Naive thymus-derived CD8-positive, alpha-beta T cell (primary cell): ENCODE results near the gene RETN. TPM values are rescaled to one million over a fixed set of nuclear protein-coding genes. Genes with fewer than 3 reads are reported as not detected.

ENCODE experiments used
- ATAC-seq, 2 donors: fragments of 150-1000 bp; cut with Tn5 transposase in 1 of 2; sonication (Bioruptor Pico), chemical (Tn5 transposase) in 1 of 2; 1 replicate in 1 of 2; 2 replicates in 1 of 2; pipeline ENCODE4 v1.10.0; 2021; ENCODE audit warnings: mild to moderate bottlenecking in 2 of 2, moderate library complexity in 2 of 2
- POLR2A ChIA-PET: fragments of 350-600 bp; sonication (Branson Sonifier 250); formaldehyde crosslinking; loops from one replicate; lab custom pipeline; 2021; ENCODE audit warnings: antibody characterized with exemption; lab: Charles Lee
- DNase-seq, 10 donors: peaks; one replicate each; pipeline versions ENCODE4 v3.0.0 to v3.0.0-alpha.2; 2020 to 2022
- H3K27ac Mint-ChIP-seq, 10 donors: one replicate each; pipeline ENCODE4 v1.8.0; 2020 to 2022; ENCODE audit warnings: mild to moderate bottlenecking in 10 of 10, mixed read lengths in 10 of 10, moderate library complexity in 4 of 10, inconsistent platforms in 1 of 10
- H3K27me3 Mint-ChIP-seq, 5 donors: one replicate each; pipeline ENCODE4 v1.8.0; 2021 to 2022; ENCODE audit warnings: mixed read lengths in 5 of 5
- H3K36me3 Mint-ChIP-seq, 3 donors: one replicate each; pipeline ENCODE4 v1.8.0; 2020 to 2022; ENCODE audit warnings: mixed read lengths in 3 of 3, mild to moderate bottlenecking in 2 of 3, inconsistent platforms in 1 of 3
- H3K4me1 Mint-ChIP-seq, 4 donors: one replicate each; pipeline ENCODE4 v1.8.0; 2021 to 2022; ENCODE audit warnings: mixed read lengths in 4 of 4
- H3K4me3 Mint-ChIP-seq, 10 donors: one replicate each; pipeline ENCODE4 v1.8.0; 2020 to 2022; ENCODE audit warnings: mild to moderate bottlenecking in 10 of 10, mixed read lengths in 10 of 10, moderate library complexity in 6 of 10, inconsistent platforms in 1 of 10
- H3K9me3 Mint-ChIP-seq, 9 donors: one replicate each; pipeline ENCODE4 v1.8.0; 2020 to 2022; ENCODE audit warnings: mixed read lengths in 9 of 9, mild to moderate bottlenecking in 3 of 9, inconsistent platforms in 1 of 9, moderate library complexity in 1 of 9
- polyA plus RNA-seq, 3 donors: library from polyadenylated mRNA; unstranded; fragments of 300-500 nt; fragmentation: Illumina TruSeq; gene quantifications; one replicate each; pipeline ENCODE4 v1.2.3, GENCODE V29; 2021
- total RNA-seq, 8 experiments: library from RNA in 2 of 8; stranded (reverse) in 2 of 8; gene quantifications; one replicate each; pipeline ENCODE4 v1.2.3 and lab custom pipeline; 2021 to 2026

The RETN gene
- total and polyA plus RNA-seq, 5 experiments from 2014 or later: 6.5 to 12.8 (median 8.7) TPM; not detected in 2

DNA sequence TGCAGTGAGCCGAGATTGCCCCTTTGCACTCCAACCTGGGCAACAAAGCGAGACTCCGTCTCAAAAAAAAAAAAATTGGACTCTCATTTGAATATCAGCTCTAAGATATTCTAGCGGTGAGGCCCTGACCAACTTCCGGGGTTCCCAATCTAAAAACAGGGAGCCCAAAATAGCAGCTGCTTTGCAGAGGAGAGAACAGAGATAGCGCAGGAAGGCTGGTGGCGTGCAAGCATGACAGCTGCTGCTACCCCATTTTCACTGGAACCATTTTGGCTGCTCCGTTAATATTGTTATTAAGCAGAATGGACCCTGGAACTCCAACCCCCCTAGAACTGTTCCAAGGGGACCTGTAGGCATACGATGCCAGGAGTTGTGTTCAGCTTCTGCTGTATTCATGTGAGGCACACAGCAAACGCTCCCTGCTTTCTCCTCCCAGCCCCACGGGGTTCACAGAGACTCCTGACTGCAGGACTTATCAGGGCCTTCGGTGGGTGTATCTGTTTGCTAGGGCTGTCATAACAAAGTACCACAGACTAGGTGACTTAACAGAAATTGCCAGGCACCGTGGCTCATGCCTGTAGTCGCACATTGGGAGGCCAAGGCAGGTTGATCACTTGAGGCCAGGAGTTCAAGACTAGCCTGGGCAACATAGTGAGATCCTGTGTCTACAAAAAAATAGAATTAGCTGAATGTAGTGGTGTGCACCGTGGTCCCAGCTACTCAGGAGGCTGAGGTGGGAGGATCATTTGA, 20.4 kb upstream of the RETN start:
- POLR2A ChIA-PET: interaction anchor here (0.7 to 3.2 kb wide), 3 partner anchors 10 to 25 kb away, joined by 3 to 16 read pairs (median 4); partner anchors contain the start of genes PET100, STXBP2 and XAB2

DNA sequence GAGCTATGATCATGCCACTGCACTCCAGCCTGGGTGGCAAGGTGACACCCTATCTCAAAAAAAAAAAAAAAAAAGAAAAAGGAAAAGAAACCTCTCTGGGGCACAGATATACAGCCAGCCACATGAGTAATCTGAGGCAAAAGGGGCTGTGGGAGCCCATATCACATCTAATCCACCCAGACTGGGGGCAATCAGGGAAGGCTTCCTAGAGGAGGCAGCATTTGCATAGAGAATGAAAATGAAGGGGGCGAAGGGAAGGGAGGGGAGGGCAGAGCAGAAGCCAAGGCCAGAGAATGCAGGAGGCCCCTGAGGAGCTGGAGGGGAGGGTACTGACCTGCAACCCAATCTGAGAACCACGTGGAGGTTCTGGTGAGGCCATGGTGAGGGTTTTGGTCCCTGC, 18.7 kb upstream of the RETN start:
- Mint-ChIP-seq H3K36me3 (peaks cover 0 to 11% (median 0%) of the 10 kb centered on the region in 3 donors), H3K4me3 (peak overlapping the region in 1 of 10 donors; percentile 38), H3K27me3 (peaks cover 0 to 2% (median 0%) of the 10 kb centered on the region in 5 donors), H3K4me1 (peaks cover 9 to 14% (median 11%) of the 10 kb centered on the region in 4 donors), H3K9me3 (no peaks in the 10 kb centered on the region), H3K27ac (no peak overlapping the region)
- no peak for ATAC-seq
- no peak for DNase-seq
- POLR2A ChIA-PET: interaction anchor here (2.6 kb wide), 1 partner anchor 31 kb away, joined by 11 read pairs; the partner anchor contains the start of gene TRAPPC5

More for the DNA sequence above, 20.4 kb upstream of the RETN start:
- Mint-ChIP-seq H3K4me3 (no peak overlapping the region), H3K27ac (peak overlapping the region in 1 of 10 donors; percentile 3), H3K4me1 (peaks cover 9 to 14% (median 11%) of the 10 kb centered on the region in 4 donors), H3K36me3 (peaks cover 0 to 19% (median 0%) of the 10 kb centered on the region in 3 donors), H3K9me3 (no peaks in the 10 kb centered on the region), H3K27me3 (peaks cover 0 to 2% (median 0%) of the 10 kb centered on the region in 5 donors)
- no peak for ATAC-seq
- no peak for DNase-seq

DNA sequence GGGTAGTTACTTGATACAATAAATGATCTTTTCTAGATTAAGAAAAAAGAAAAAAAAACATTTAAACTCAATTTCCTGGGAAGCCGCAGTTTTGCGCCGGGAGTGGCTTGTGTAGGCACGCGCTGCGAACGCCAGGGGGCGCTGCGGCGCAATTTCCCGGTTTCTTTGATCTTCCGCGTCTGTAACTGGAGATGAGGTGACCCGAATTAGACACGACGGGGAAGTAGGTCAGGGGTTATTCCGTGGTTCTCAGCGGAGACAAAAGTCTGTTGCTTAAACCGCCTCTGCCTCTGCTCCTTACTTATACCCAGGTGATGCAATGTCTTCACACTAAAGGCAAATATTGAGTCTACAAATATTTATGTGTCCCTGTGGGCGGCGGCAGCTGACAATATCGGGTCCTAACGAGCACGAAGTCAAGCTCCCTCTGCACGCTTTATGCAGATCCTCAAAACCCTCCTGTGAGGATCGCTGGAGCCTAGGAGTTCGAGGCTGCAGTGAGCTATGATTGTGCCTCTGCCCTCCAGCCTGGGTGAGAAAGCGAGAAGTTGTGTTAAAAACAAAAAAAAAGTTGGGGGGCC, 16.7 kb upstream of the RETN start:
- Mint-ChIP-seq H3K27ac (peak overlapping the region; percentile 20 to 86 (median 77)), H3K27me3 (peaks cover 0 to 2% (median 0%) of the 10 kb centered on the region in 5 donors), H3K4me3 (peak overlapping the region; percentile 70 to 84 (median 79)), H3K36me3 (peaks cover 0 to 3% (median 0%) of the 10 kb centered on the region in 3 donors), H3K9me3 (no peaks in the 10 kb centered on the region), H3K4me1 (peaks cover 7 to 21% (median 14%) of the 10 kb centered on the region in 4 donors)
- POLR2A ChIA-PET: interaction anchor here (0.7 to 2.6 kb wide), 4 partner anchors 23 to 1065 kb away, joined by 3 to 11 read pairs (median 4); partner anchors contain the start of genes PET100, TRAPPC5 and XAB2
- peak; percentile 93 to 94 for ATAC-seq
- peak; percentile 77 to 91 (median 87) for DNase-seq

DNA sequence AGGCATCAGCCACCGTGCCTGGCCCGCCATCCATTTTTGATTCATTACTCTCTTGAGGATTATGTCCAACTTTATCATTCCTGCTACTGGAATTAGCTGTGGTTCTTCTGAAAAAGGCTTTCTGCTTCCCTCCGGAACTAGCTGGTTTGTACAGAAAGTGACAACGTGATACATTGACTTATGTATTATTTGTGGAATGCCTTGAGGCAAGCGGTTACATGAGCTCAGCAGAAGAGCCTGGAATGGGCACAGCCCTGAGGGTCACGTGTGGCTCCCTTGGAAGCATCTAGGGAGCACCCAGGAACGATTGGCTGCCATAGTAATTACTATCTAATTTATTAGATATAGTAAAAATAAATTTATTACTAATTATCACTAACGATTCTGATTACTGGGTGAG, 14.4 kb upstream of the RETN start:
- Mint-ChIP-seq H3K27me3 (peaks cover 0 to 2% (median 0%) of the 10 kb centered on the region in 5 donors), H3K4me1 (peaks cover 9 to 38% (median 29%) of the 10 kb centered on the region in 4 donors), H3K9me3 (no peaks in the 10 kb centered on the region), H3K36me3 (no peaks in the 10 kb centered on the region), H3K4me3 (peak overlapping the region in 1 of 10 donors; percentile 10), H3K27ac (no peak overlapping the region)
- no peak for ATAC-seq
- no peak for DNase-seq
- POLR2A ChIA-PET: interaction anchor here (0.6 to 1.1 kb wide), 2 partner anchors 27 to 145 kb away, joined by 3 read pairs; no protein-coding TSS in a partner anchor

DNA sequence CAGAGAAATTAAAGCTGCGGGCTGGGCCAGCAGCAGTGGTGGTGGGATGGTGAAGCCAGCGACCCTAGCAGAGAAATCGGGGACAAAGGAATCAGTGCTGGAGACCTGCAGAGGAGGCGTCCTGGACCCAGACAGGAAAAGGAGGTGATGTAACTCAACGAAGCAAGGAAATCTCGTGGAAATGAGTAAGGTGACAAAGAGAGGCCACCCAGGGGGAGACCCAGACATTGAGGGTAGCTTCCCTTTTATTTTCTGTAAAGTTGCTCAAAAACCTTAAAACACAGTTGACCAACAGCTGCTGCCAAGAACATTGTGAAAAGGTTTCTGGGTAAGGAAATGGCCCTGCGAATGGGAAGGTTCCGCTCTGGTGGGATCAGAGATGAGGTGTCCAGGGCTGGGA, 13.3 kb upstream of the RETN start:
- peaks cover 0 to 2% (median 0%) of the 10 kb centered on the region in 5 donors for H3K27me3 Mint-ChIP-seq
- no peak overlapping the region for H3K4me3 Mint-ChIP-seq
- POLR2A ChIA-PET: interaction anchor here (1.2 to 1.5 kb wide), 3 partner anchors 10 to 30 kb away, joined by 3 read pairs; no protein-coding TSS in a partner anchor
- H3K27ac Mint-ChIP-seq: peak overlapping the region in 1 of 10 donors; percentile 73
- H3K4me1 Mint-ChIP-seq: peaks cover 9 to 38% (median 29%) of the 10 kb centered on the region in 4 donors
- no peaks in the 10 kb centered on the region for H3K36me3 Mint-ChIP-seq
- H3K9me3 Mint-ChIP-seq: no peaks in the 10 kb centered on the region
- DNase-seq (no peak), ATAC-seq (no peak)

DNA sequence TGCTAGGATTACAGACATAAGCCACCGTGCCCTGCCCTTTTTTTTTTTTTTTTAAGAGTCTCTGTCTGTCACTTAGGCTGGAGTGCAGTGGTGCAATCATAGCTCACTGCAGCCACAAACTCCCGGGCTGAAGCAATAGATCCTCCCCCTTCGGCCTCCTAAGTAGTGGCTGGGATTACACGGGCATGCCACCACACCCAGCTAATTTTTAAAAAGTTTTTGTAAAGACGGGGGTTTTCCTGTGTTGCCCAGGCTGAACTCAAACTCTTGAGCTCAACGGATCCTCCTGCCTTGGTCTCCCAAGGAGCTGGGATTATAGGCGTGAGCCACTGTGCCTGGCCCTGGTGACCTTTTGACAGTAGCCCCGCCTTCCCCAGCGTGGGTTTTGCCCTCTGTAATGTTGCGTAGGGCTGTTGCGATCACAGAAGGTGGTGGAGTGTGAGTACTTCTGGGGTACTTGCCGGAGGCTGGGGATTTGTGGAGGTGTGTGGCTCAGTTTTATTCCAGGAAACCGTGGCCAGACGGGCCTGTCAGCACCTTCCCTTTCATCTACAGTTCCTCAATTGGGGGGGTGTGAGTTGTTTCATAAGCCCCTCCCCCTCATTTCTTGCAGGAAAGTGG, 11.6 kb upstream of the RETN start:
- peak overlapping the region in 3 of 10 donors; percentile 47 to 80 (median 65) for H3K27ac Mint-ChIP-seq
- peak overlapping the region in 5 of 10 donors; percentile 11 to 83 (median 36) for H3K4me3 Mint-ChIP-seq
- peak; percentile 15 to 65 for ATAC-seq
- no peak for DNase-seq
- H3K4me1 Mint-ChIP-seq: peaks cover 6 to 34% (median 25%) of the 10 kb centered on the region in 4 donors
- H3K9me3 Mint-ChIP-seq: no peaks in the 10 kb centered on the region
- POLR2A ChIA-PET: interaction anchor here (0.6 to 1.5 kb wide), 8 partner anchors 9 to 360 kb away, joined by 3 to 5 read pairs (median 3); no protein-coding TSS in a partner anchor
- H3K27me3 Mint-ChIP-seq: no peaks in the 10 kb centered on the region
- no peaks in the 10 kb centered on the region for H3K36me3 Mint-ChIP-seq

DNA sequence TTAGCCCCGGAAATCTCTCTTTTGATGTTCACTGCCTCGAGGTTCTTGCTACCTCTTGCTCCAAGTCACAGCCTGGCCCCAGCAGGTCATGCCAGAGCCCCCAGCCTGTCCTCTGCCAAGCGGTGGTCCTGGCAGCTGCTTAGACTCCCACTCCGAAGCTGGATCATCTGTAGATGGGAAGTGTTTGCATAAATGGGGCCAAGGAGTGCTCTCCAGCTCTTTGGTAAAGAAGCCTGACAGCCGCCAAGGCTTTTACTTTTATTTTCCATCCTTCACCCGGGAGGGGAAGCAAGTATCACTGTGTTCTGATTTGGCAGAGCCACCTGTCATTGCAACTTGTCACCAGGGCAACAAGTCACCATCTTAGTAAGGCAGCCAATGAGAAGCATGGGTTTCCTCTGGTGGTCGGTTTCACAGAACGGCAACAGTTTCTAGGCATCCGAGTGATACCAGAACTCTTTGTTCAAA, 10.6 kb upstream of the RETN start:
- H3K4me3 Mint-ChIP-seq: peak overlapping the region; percentile 52 to 83 (median 73)
- no peaks in the 10 kb centered on the region for H3K27me3 Mint-ChIP-seq
- POLR2A ChIA-PET: interaction anchor here (1.3 kb wide), 1 partner anchor 11 kb away, joined by 5 read pairs; the partner anchor contains the start of gene RETN
- peaks cover 2 to 26% (median 18%) of the 10 kb centered on the region in 4 donors for H3K4me1 Mint-ChIP-seq
- peak in 8 of 10 donors; percentile 28 to 68 (median 42) for DNase-seq
- no peaks in the 10 kb centered on the region for H3K9me3 Mint-ChIP-seq
- H3K27ac Mint-ChIP-seq: peak overlapping the region in 8 of 10 donors; percentile 11 to 91 (median 78)
- H3K36me3 Mint-ChIP-seq: no peaks in the 10 kb centered on the region
- ATAC-seq: peak; percentile 92 to 97

DNA sequence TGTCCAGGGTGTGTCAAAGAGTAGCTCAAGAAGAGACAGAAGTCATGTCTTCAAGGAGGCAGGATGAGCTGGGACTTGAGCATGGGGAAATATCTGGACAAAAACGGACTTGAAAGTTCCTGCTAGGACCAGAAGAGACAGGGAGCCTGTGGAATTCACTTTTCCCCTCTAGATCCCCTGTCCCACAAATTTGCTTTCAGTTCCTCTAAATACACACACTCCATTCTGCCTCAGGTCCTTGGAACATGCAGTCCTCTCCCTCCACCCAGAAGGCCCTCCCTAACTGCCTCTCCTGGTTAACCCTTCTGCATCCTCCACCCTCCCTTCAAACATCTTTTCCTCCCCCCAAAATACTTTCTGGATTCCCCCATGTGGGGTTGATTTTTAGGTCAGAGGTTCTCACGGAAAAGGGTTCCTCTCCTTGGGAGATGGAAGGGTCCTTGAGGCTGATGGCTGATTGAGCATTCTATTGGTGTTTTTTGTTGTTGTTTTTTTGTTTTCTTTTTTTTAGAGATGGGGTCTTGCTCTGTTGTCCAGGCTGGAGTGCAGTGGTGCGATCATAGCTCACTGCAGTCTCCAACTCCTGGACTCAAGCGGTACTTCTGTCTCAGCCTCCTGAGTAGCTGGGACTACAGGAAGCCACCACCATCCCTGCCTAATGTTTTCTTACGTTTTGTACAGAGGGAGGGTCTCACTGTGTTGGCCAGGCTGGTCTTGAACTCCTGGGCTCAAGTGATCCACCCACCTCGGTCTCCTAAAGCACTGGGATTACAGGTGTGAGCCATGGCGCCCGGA, 6.9 kb upstream of the RETN start:
- Mint-ChIP-seq H3K9me3 (no peaks in the 10 kb centered on the region), H3K27me3 (peaks cover 0 to 6% (median 0%) of the 10 kb centered on the region in 5 donors), H3K36me3 (no peaks in the 10 kb centered on the region), H3K27ac (no peak overlapping the region), H3K4me1 (peaks cover 2 to 20% (median 16%) of the 10 kb centered on the region in 4 donors), H3K4me3 (no peak overlapping the region)
- ATAC-seq (no peak), DNase-seq (no peak)
- POLR2A ChIA-PET: no interaction called here

DNA sequence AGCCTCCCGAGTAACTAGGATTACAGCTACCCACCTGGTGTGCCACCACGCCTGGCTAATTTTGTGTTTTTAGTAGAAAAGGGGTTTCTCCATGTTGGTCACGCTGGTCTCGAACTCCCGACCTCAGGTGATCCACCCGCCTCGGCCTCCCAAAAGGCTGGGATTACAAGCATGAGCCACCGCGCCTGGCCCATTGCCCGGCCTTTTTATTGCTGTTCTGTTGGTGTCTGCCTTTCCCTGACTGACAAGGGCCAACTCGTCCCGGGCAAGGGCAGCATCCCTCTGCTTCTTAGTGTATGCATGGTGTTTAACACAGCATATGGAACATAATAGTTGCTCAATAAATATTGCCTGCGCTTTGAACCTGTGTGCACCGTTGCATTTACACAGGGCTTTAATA, 6.2 kb upstream of the RETN start:
- Mint-ChIP-seq H3K27me3 (peaks cover 0 to 9% (median 0%) of the 10 kb centered on the region in 5 donors), H3K27ac (no peak overlapping the region), H3K4me3 (no peak overlapping the region), H3K36me3 (no peaks in the 10 kb centered on the region), H3K4me1 (peaks cover 2 to 13% (median 10%) of the 10 kb centered on the region in 4 donors), H3K9me3 (no peaks in the 10 kb centered on the region)
- POLR2A ChIA-PET: no interaction called here
- ATAC-seq (no peak), DNase-seq (no peak)

DNA sequence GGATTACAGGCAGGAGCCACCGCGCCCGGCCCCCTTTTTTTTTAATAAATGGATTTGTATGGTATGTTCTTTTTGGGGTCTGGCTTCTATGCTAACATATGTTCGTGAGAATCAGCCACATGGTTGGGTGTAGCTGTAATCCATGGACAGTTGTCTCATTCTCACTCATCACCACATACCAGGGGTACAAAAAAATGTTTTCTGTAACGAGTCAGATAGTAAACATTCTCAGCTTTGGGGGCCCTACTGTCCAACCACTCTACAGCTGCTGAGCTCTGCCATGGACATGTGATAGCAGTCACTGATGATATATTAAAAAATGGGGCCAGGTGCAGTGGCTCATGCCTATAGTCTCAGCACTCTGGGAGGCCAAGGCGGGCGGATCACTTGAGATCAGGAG, 5.1 kb upstream of the RETN start:
- POLR2A ChIA-PET: interaction anchor here (0.6 kb wide), 1 partner anchor 10 kb away, joined by 3 read pairs; no protein-coding TSS in a partner anchor

DNA sequence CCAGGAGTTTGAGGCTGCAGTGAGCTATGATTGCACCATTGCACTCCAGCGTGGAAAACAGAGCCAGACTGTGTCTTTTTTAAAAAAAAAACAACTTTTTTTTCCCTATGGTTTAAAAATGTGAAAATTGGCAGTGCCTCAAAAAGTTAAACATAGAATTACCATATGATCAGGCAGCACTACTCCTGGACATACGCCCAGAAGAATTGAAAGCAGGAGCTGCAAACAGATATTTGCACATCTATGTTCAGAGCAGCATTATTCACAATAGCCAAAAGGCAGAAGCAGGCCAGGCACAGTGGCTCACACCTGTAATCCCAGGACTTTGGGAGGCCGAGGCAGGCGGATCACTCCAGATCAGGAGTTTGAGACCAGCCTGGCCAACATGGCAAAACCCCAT, 3.8 kb upstream of the RETN start:
- no peaks in the 10 kb centered on the region for H3K36me3 Mint-ChIP-seq
- no peak overlapping the region for H3K4me3 Mint-ChIP-seq
- no peaks in the 10 kb centered on the region for H3K9me3 Mint-ChIP-seq
- H3K27ac Mint-ChIP-seq: no peak overlapping the region
- DNase-seq (no peak), ATAC-seq (no peak)
- H3K4me1 Mint-ChIP-seq: peaks cover 4 to 16% (median 10%) of the 10 kb centered on the region in 4 donors
- H3K27me3 Mint-ChIP-seq: peaks cover 4 to 24% (median 10%) of the 10 kb centered on the region in 5 donors
- POLR2A ChIA-PET: interaction anchor here (0.6 kb wide), 1 partner anchor 280 kb away, joined by 3 read pairs; no protein-coding TSS in a partner anchor

More for the DNA sequence above, 5.1 kb upstream of the RETN start:
- Mint-ChIP-seq H3K9me3 (no peaks in the 10 kb centered on the region), H3K27ac (no peak overlapping the region), H3K27me3 (peaks cover 0 to 10% (median 4%) of the 10 kb centered on the region in 5 donors), H3K36me3 (no peaks in the 10 kb centered on the region), H3K4me1 (peaks cover 0 to 7% (median 4%) of the 10 kb centered on the region in 4 donors), H3K4me3 (no peak overlapping the region)
- no peak for DNase-seq
- ATAC-seq: no peak
